SK-N-MC (cell line): ENCODE measurements around the gene PSMB3.

Experiments used
- DNase-seq: peaks from one replicate; pipeline ENCODE4 v3.0.0-alpha.2; 2011; ENCODE audit warnings: low read depth, low spot score
- H3K27ac ChIP-seq: fragments of 200-600 bp; sonication (generic); 2 replicates; pipeline ENCODE4 v1.5.1; 2016; ENCODE audit warnings: mixed run types
- H3K36me3 ChIP-seq: fragments of 200-600 bp; sonication (generic); 2 replicates; pipeline ENCODE4 v1.6.1; 2017; ENCODE audit warnings: antibody characterized with exemption, low read length, mixed read lengths; ENCODE audit not compliant: insufficient read depth
- H3K4me3 ChIP-seq: fragments of 200-600 bp; sonication (generic); 2 replicates; pipeline ENCODE4 v1.5.1; 2016
- H3K9ac ChIP-seq: fragments of 200-600 bp; sonication (generic); 2 replicates; pipeline ENCODE4 v1.8.0; 2017; ENCODE audit warnings: mixed run types, mixed read lengths; ENCODE audit not compliant: insufficient read length
- H3K9me3 ChIP-seq: fragments of 200-600 bp; sonication (generic); 2 replicates; pipeline ENCODE4 v1.6.1; 2017; ENCODE audit warnings: low read depth, mild to moderate bottlenecking, antibody characterized with exemption, low read length, moderate library complexity, mixed read lengths
- EZH2 ChIP-seq: fragments of 200-600 bp; sonication (generic); IDR thresholded peaks from one replicate; pipeline ENCODE4 v1.6.1; 2017; ENCODE audit warnings: antibody characterized with exemption
- FOXP2 ChIP-seq: optimal IDR thresholded peaks from 2 replicates; pipeline ENCODE3; 2011; ENCODE audit warnings: mild to moderate bottlenecking, moderate library complexity; ENCODE audit not compliant: insufficient read depth; ENCODE audit errors: extremely low read length, control extremely low read depth
- POLR2AphosphoS5 ChIP-seq: IDR thresholded peaks from 2 replicates; pipeline ENCODE4 v1.6.1; 2012; ENCODE audit warnings: mild to moderate bottlenecking, low read depth, low read length, borderline replicate concordance

The PSMB3 gene

DNA sequence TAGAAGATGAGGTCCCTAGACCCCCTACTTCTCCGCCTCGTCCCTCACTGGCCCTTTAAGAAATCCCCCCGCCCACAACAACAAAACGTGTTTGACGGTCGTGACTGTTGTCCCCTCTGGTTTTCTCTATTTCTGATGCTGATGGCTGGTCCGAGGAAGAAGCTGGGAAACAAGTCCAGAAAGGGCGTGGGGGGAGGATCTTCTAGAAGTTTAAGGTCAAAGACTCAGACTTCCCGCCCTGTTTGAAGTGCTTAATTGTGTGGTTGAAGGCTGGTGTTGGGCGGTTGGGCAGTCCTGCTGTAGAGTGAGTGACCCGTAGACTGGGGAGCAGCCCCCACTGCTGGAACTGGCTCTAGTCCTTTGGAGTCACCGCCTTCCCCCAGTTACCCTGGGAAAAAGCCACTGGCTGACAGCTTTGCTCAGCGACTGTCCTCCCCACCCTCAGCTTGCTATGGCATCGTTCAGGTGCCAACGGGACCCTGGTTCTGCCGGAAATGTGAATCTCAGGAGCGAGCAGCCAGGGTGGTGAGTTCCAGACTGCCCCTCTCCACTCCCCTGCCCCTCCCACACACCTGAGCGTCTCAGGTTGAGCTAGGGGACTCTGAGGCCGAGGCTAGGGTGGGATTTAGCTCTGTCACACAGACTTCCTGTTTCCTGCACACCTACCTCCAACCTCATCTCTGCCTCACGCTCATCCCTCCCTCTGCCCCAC lies 45.9 kb upstream of the PSMB3 start:
- TF ChIP-seq POLR2AphosphoS5: no peak
- no peak for TF ChIP-seq EZH2
- TF ChIP-seq FOXP2: no peak
- Histone ChIP-seq H3K9me3 (no peaks in the 10 kb centered on the region), H3K27ac (no peak overlapping the region), H3K36me3 (peaks cover 6% of the 10 kb centered on the region; the same call in 1 of the 2 replicates), H3K4me3 (peak overlapping the region; percentile 99), H3K9ac (peak overlapping the region; percentile 86)
- DNase-seq: no peak

GRCh38 chr17:38707678-38708351 lies 44.7 kb upstream of the PSMB3 start:
- Histone ChIP-seq H3K9me3 (no peaks in the 10 kb centered on the region), H3K4me3 (no peak overlapping the region), H3K36me3 (peaks cover 10% of the 10 kb centered on the region; the same call in 1 of the 2 replicates), H3K9ac (no peak overlapping the region), H3K27ac (no peak overlapping the region)
- no peak for TF ChIP-seq FOXP2
- TF ChIP-seq EZH2: no peak
- TF ChIP-seq POLR2AphosphoS5: no peak
- DNase-seq: no peak

DNA sequence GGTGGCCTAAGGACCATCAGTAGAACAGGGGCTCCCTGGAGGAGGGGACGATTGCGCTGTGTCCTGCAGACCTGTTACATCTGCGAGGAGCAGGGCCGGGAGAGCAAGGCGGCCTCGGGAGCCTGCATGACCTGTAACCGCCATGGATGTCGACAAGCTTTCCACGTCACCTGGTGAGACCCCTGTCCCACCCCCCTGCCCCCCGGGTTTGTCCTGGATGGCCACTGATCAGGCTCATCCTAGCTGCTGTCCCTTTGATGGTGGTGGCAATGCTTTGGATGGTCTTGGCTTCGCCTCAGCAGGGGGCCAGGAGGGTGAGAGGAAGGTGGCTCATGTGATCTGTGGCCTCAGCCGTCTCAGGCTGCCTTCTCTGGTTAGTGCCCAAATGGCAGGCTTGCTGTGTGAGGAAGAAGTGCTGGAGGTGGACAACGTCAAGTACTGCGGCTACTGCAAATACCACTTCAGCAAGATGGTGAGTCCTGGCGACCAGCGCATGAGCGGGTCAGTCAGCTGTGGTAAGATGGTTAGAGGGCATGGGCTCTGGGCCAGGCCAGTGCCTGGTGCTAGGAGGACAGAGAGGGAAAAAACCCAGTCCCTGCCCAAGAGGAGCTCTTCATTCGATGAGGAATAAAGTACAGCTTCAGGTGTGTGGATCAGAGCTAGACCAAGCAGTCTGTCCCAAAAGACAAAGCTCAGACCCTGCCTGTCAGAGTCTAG lies 43.3 kb upstream of the PSMB3 start:
- Histone ChIP-seq H3K9ac (no peak overlapping the region), H3K27ac (no peak overlapping the region)
- no peak for DNase-seq

DNA sequence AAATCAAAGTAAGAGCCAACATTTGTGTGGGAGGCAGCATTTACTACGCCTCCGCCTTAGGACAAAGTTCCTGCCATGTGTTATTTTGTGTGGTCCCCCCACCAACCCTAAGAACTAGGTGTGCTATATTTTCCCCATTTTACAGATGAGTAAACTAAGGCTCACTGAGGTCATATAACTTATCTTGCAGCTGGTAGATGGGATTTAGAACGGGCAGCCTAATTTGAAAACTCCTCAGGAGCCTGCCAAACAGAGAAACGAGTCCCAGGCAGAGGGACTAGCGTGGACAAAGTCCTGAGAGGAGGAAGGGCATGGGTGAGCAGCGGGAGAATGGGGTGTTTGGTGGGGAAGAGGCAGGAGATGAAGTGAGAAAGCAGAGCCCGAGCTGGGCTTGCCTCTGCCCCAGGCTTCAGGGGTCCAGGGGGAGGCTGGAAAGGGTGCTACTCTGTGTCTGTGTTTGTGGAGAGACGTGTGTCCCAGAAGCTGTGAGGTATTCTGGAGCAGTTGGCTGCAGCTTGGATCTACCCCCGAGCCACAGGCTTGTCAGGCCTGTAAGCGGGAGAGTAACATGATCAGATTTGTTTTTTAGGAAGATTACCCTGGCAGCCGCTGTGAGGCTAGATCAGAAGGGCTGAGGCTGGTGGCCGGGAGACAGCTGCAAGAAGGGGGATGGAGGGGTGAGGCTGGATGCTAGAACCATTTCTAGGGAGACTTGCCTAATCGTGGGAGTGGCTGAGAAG lies 42.5 kb upstream of the PSMB3 start:
- no peak overlapping the region for H3K9ac ChIP-seq
- H3K36me3 ChIP-seq: peaks cover 15% of the 10 kb centered on the region; the same call in 1 of the 2 replicates
- H3K9me3 ChIP-seq: no peaks in the 10 kb centered on the region
- 0 out of 2 replicates have a peak overlapping the region, but pooled peaks have one; percentile 11 for H3K27ac ChIP-seq
- TF ChIP-seq FOXP2 (no peak), POLR2AphosphoS5 (no peak), EZH2 (no peak)
- H3K4me3 ChIP-seq: no peak overlapping the region
- DNase-seq: no peak

More for the DNA sequence above, 43.3 kb upstream of the PSMB3 start:
- H3K4me3 ChIP-seq: no peak overlapping the region
- H3K9me3 ChIP-seq: no peaks in the 10 kb centered on the region
- peaks cover 15% of the 10 kb centered on the region; the same call in 1 of the 2 replicates for H3K36me3 ChIP-seq
- TF ChIP-seq POLR2AphosphoS5 (no peak), EZH2 (no peak), FOXP2 (no peak)

GRCh38 chr17:38710604-38710962 lies 42.0 kb upstream of the PSMB3 start:
- H3K27ac ChIP-seq: no peak overlapping the region

GRCh38 chr17:38710985-38711384 lies 41.6 kb upstream of the PSMB3 start:
- Histone ChIP-seq H3K36me3 (peaks cover 18% of the 10 kb centered on the region; the same call in 1 of the 2 replicates), H3K27ac (no peak overlapping the region), H3K9me3 (no peaks in the 10 kb centered on the region), H3K4me3 (no peak overlapping the region), H3K9ac (no peak overlapping the region)
- no peak for TF ChIP-seq POLR2AphosphoS5
- TF ChIP-seq FOXP2: no peak
- no peak for TF ChIP-seq EZH2
- no peak for DNase-seq

More at GRCh38 chr17:38710604-38710962, 42.0 kb upstream of the PSMB3 start:
- Histone ChIP-seq H3K4me3 (no peak overlapping the region), H3K9me3 (no peaks in the 10 kb centered on the region), H3K9ac (no peak overlapping the region), H3K36me3 (peaks cover 15% of the 10 kb centered on the region; the same call in 1 of the 2 replicates)
- no peak for DNase-seq
- TF ChIP-seq FOXP2: no peak
- TF ChIP-seq EZH2: no peak

DNA sequence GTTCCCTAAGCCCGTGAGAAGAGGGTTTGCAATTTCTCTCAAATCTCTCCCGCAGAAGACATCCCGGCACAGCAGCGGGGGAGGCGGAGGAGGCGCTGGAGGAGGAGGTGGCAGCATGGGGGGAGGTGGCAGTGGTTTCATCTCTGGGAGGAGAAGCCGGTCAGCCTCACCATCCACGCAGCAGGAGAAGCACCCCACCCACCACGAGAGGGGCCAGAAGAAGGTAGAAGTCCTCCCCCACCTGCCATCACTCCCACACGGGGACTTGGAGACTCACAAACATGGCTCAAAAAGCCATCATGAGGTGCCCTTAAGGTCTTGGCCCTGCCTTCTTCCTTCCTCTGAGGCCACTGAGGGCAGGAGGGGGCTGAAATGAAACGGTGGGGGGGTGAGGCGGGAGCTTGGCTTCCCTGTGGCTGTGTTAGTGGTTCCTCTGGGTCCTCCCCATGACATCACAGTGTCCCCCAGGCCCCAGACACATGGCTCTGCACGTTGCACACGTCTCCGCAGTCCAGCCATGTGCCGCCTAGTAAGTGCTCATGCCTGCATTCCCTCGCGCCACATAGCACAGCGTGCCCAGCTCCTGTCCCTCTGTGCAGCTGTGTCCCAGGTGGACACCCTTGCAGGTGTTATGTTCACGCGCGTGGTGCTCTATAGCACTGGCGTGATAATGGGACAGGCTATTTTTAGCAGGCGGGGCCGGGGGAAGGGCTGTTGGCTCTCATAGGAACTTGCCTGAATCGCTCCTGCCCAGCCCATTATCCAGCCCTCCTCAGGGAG lies 40.6 kb upstream of the PSMB3 start:
- TF ChIP-seq EZH2 (no peak), POLR2AphosphoS5 (no peak), FOXP2 (no peak)
- DNase-seq: no peak
- H3K9ac ChIP-seq: no peak overlapping the region
- H3K27ac ChIP-seq: no peak overlapping the region
- H3K4me3 ChIP-seq: no peak overlapping the region
- H3K36me3 ChIP-seq: peaks cover 25% of the 10 kb centered on the region; the same call in 1 of the 2 replicates
- H3K9me3 ChIP-seq: no peaks in the 10 kb centered on the region
